Panc1 (cell line): ENCODE results near the gene ROGDI. TPM values are rescaled to one million over a fixed set of nuclear protein-coding genes. Genes with fewer than 3 reads are reported as not detected.

Experiments used
- ATAC-seq: fragments of 200-7000 bp; cut with Tn5 transposase; 2 replicates; pipeline ENCODE4 v1.9.1; 2020; ENCODE audit warnings: mild to moderate bottlenecking, moderate library complexity
- BruUV-seq: library from RNA; stranded (reverse); fragments of 400-500 nt; replicated peaks from 2 replicates; lab custom pipeline; 2021; lab: Mats Ljungman, UMichigan
- CTCF ChIA-PET: fragments of 300-600 bp; sonication (Branson Sonifier 250); formaldehyde crosslinking; loops from one replicate; lab custom pipeline; 2022; ENCODE audit warnings: antibody characterized with exemption; lab: Charles Lee
- POLR2A ChIA-PET: fragments of 300-600 bp; sonication (Branson Sonifier 250); formaldehyde crosslinking; loops from one replicate; lab custom pipeline; 2022; ENCODE audit warnings: antibody characterized with exemption; lab: Charles Lee
- DNase-seq: peaks from one replicate; pipeline ENCODE4 v3.0.0-alpha.2; 2010; ENCODE audit warnings: low read depth, low spot score
- H3K27ac ChIP-seq: 2 replicates; pipeline ENCODE4 v1.5.1; 2011; ENCODE audit warnings: mild to moderate bottlenecking, low read length, inconsistent platforms
- H3K27me3 ChIP-seq: fragments of 200-500 bp; sonication (Bioruptor generic); 2 replicates; pipeline ENCODE4 v1.6.0; 2014; ENCODE audit warnings: low read length, inconsistent platforms; ENCODE audit not compliant: control insufficient read depth, insufficient read depth
- H3K36me3 ChIP-seq: fragments of 200-500 bp; sonication (Bioruptor generic); 2 replicates; pipeline ENCODE4 v1.5.1; 2014; ENCODE audit warnings: inconsistent platforms, mild to moderate bottlenecking, low read length, moderate library complexity; ENCODE audit not compliant: control insufficient read depth, insufficient read depth
- H3K4me1 ChIP-seq: 2 replicates; pipeline ENCODE4 v1.5.1; 2011; ENCODE audit warnings: inconsistent platforms, mild to moderate bottlenecking, low read length, moderate library complexity; ENCODE audit not compliant: control insufficient read depth, insufficient read depth
- H3K4me3 ChIP-seq, 2 experiments: 2 replicates each; pipeline ENCODE4 v1.5.1; 2011 to 2012; ENCODE audit warnings: low read depth in 2 of 2, low read length in 2 of 2, mild to moderate bottlenecking in 2 of 2, inconsistent platforms in 1 of 2, moderate library complexity in 1 of 2
- H3K9me3 ChIP-seq: fragments of 200-500 bp; sonication (Bioruptor generic); 2 replicates; pipeline ENCODE4 v1.5.1; 2014; ENCODE audit warnings: low read depth, mild to moderate bottlenecking, inconsistent platforms, low read length, moderate library complexity; ENCODE audit not compliant: control insufficient read depth, insufficient read depth
- POLR2AphosphoS5 ChIP-seq: IDR thresholded peaks from 2 replicates; pipeline ENCODE4 v1.6.1; 2012; ENCODE audit warnings: mild to moderate bottlenecking, low read depth, low read length, moderate library complexity
- SIN3A ChIP-seq: IDR thresholded peaks from 2 replicates; pipeline ENCODE4 v1.6.1; 2012; ENCODE audit warnings: low read depth, mild to moderate bottlenecking, low read length, moderate library complexity, borderline replicate concordance; ENCODE audit not compliant: insufficient read depth
- TCF7L2 ChIP-seq: IDR thresholded peaks from 2 replicates; pipeline ENCODE4 v1.6.1; 2011; ENCODE audit warnings: mild to moderate bottlenecking, low read depth, low read length, inconsistent platforms
- in situ Hi-C: cut with HindIII; loops from 2 replicates; pipeline ENCODE4 v1.10.0; 2016; ENCODE audit warnings: low sequenced_read_pairs, low pct_unique_long_range_greater_than_20kb
- intact Hi-C: fragments of 100-400 bp; cut with micrococcal nuclease; formaldehyde crosslinking; loops from one replicate; pipeline ENCODE4 v1.10.0; 2022; ENCODE audit not compliant: unreplicated experiment
- total RNA-seq: library from RNA; stranded (reverse); gene quantifications from one replicate; pipeline ENCODE4 v1.2.1, GENCODE V29; 2021; ENCODE audit not compliant: unreplicated experiment
- TF ChIP-seq, protein P1 (sequence below), 2 experiments: IDR thresholded peaks; 2 replicates each; pipeline ENCODE4 v1.6.1; 2011 to 2012; ENCODE audit warnings: low read depth in 2 of 2, control low read depth in 1 of 2, low read length in 1 of 2, mild to moderate bottlenecking in 1 of 2, moderate library complexity in 1 of 2; ENCODE audit not compliant: insufficient read depth in 1 of 2
- TF ChIP-seq, protein P2 (sequence below): fragments of 450-650 bp; IDR thresholded peaks from 2 replicates; pipeline ENCODE4 v1.5.1; 2017; ENCODE audit warnings: mild to moderate bottlenecking

ROGDI gene
- total RNA-seq, 1 experiment from 2014 or later = 31.9 TPM

- DNase-seq (no peak), ATAC-seq (no peak)
- H3K27me3 ChIP-seq = no peaks in the 10 kb centered on the region
- H3K27ac ChIP-seq = no peak overlapping the region
- ChIA-PET CTCF (no interaction called here), POLR2A (no interaction called here)
- no peaks in the 10 kb centered on the region for H3K4me1 ChIP-seq
- TF ChIP-seq, protein P1, sequence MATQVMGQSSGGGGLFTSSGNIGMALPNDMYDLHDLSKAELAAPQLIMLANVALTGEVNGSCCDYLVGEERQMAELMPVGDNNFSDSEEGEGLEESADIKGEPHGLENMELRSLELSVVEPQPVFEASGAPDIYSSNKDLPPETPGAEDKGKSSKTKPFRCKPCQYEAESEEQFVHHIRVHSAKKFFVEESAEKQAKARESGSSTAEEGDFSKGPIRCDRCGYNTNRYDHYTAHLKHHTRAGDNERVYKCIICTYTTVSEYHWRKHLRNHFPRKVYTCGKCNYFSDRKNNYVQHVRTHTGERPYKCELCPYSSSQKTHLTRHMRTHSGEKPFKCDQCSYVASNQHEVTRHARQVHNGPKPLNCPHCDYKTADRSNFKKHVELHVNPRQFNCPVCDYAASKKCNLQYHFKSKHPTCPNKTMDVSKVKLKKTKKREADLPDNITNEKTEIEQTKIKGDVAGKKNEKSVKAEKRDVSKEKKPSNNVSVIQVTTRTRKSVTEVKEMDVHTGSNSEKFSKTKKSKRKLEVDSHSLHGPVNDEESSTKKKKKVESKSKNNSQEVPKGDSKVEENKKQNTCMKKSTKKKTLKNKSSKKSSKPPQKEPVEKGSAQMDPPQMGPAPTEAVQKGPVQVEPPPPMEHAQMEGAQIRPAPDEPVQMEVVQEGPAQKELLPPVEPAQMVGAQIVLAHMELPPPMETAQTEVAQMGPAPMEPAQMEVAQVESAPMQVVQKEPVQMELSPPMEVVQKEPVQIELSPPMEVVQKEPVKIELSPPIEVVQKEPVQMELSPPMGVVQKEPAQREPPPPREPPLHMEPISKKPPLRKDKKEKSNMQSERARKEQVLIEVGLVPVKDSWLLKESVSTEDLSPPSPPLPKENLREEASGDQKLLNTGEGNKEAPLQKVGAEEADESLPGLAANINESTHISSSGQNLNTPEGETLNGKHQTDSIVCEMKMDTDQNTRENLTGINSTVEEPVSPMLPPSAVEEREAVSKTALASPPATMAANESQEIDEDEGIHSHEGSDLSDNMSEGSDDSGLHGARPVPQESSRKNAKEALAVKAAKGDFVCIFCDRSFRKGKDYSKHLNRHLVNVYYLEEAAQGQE (IDR thresholded peaks at IDR 0.05; ENCODE audit: insufficient read depth in 1 of 2, low read depth in 2 of 2, low read length in 1 of 2) = no peak
- TF ChIP-seq POLR2AphosphoS5 (no peak), TCF7L2 (no peak), SIN3A (no peak)
- TF ChIP-seq, protein P2, sequence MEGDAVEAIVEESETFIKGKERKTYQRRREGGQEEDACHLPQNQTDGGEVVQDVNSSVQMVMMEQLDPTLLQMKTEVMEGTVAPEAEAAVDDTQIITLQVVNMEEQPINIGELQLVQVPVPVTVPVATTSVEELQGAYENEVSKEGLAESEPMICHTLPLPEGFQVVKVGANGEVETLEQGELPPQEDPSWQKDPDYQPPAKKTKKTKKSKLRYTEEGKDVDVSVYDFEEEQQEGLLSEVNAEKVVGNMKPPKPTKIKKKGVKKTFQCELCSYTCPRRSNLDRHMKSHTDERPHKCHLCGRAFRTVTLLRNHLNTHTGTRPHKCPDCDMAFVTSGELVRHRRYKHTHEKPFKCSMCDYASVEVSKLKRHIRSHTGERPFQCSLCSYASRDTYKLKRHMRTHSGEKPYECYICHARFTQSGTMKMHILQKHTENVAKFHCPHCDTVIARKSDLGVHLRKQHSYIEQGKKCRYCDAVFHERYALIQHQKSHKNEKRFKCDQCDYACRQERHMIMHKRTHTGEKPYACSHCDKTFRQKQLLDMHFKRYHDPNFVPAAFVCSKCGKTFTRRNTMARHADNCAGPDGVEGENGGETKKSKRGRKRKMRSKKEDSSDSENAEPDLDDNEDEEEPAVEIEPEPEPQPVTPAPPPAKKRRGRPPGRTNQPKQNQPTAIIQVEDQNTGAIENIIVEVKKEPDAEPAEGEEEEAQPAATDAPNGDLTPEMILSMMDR = no peak
- in situ Hi-C loops = no loop called here
- H3K4me3 ChIP-seq = no peak overlapping the region
- no TSS peak for BruUV-seq
- peaks cover 33% of the 10 kb centered on the region for H3K36me3 ChIP-seq
- intact Hi-C loops = no loop called here
- H3K9me3 ChIP-seq = no peaks in the 10 kb centered on the region
These were observed 26.3 kb upstream of the ROGDI start for GRCh38 chr16:4828567-4829321.

- in situ Hi-C loops = no loop called here
- Histone ChIP-seq H3K27me3 (no peaks in the 10 kb centered on the region), H3K27ac (no peak overlapping the region), H3K36me3 (peaks cover 36% of the 10 kb centered on the region), H3K9me3 (no peaks in the 10 kb centered on the region), H3K4me3 (no peak overlapping the region), H3K4me1 (no peaks in the 10 kb centered on the region)
- CTCF ChIA-PET = interaction anchor here (0.7 kb wide), 1 partner anchor 69 kb away, joined by 3 read pairs; no protein-coding TSS in a partner anchor
- intact Hi-C loops = no loop called here
- TF ChIP-seq SIN3A (no peak), TCF7L2 (no peak), POLR2AphosphoS5 (no peak)
- TF ChIP-seq, protein P2 = no peak
- TF ChIP-seq, protein P1 (IDR thresholded peaks at IDR 0.05; ENCODE audit: insufficient read depth in 1 of 2, low read depth in 2 of 2, low read length in 1 of 2) = no peak
- no TSS peak for BruUV-seq
- ATAC-seq (no peak), DNase-seq (no peak)
- POLR2A ChIA-PET = interaction anchor here (0.6 kb wide), 1 partner anchor 66 kb away, joined by 3 read pairs; no protein-coding TSS in a partner anchor
These were observed 24.5 kb upstream of the ROGDI start for GRCh38 chr16:4826980-4827379.
